Right lobe of liver (tissue), 4 donors: Measurements from ENCODE around the gene ZFPL1.
A peak's percentile ranks its signal among the peaks of the same experiment; 100 is the strongest.

ENCODE experiments used
- CTCF ChIP-seq, 4 donors: fragments of 200-600 bp in 3 of 4; fragments of 450-650 bp in 1 of 4; IDR thresholded peaks; one replicate each; pipeline versions ENCODE4 v1.5.1 to v1.8.0; 2016 to 2022; ENCODE audit warnings: antibody characterized with exemption in 4 of 4, mild to moderate bottlenecking in 2 of 4
- POLR2A ChIP-seq: fragments of 450-650 bp; IDR thresholded peaks from one replicate; pipeline ENCODE4 v1.6.1; 2017; ENCODE audit warnings: antibody characterized with exemption, mild to moderate bottlenecking
- donor health status: DM: no; HTN: no; CAD: no.
- donor health status: DM: no; HTN: no; CAD: no.
- donor health status: DM: no; HTN: yes; CAD: no.

- TF ChIP-seq CTCF (IDR thresholded peaks at IDR 0.05) (peak; percentile 98 to 100 (median 99)), POLR2A (no peak)
These were observed 26.4 kb downstream of the ZFPL1 start for GRCh38 chr11:65110354-65110861.
